NCI-H146 (cell line): Measurements from ENCODE around the gene BUD23.
"Not testable (repeated sequence)": the region's sequence is repeated elsewhere in the genome, so short reads cannot be mapped to it uniquely, and the experiment has no call there.

Source experiments
- DNase-seq: peaks from one replicate; lab custom pipeline; 2025; lab: John Stamatoyannopoulos, UW

The BUD23 gene

GRCh38 chr7:73668103-73668885 lies 15.1 kb upstream of the BUD23 start:
- peak; percentile 18 for DNase-seq

- DNase-seq = no peak
These were observed 14.5 kb upstream of the BUD23 start for GRCh38 chr7:73668886-73669230.

- DNase-seq = no peak
These were observed 14.1 kb upstream of the BUD23 start for GRCh38 chr7:73669288-73669701.

- no peak for DNase-seq
These were observed 13.5 kb upstream of the BUD23 start for GRCh38 chr7:73669858-73670385.

- no peak for DNase-seq
These were observed 12.1 kb upstream of the BUD23 start for GRCh38 chr7:73671322-73671661.

GRCh38 chr7:73671857-73672445 lies 11.4 kb upstream of the BUD23 start:
- no peak for DNase-seq

- no peak for DNase-seq
These were observed 8.8 kb upstream of the BUD23 start for GRCh38 chr7:73674468-73675124.

- DNase-seq = not testable (repeated sequence)
These were observed 7.3 kb upstream of the BUD23 start for GRCh38 chr7:73676062-73676461.

- no peak for DNase-seq
These were observed 4.5 kb upstream of the BUD23 start for GRCh38 chr7:73678862-73679261.

- DNase-seq = no peak
These were observed 3.7 kb upstream of the BUD23 start for GRCh38 chr7:73679709-73680108.

GRCh38 chr7:73680501-73680900 lies 2.9 kb upstream of the BUD23 start:
- DNase-seq = no peak

GRCh38 chr7:73681031-73681430 lies 2.4 kb upstream of the BUD23 start:
- no peak for DNase-seq

- DNase-seq = no peak
These were observed 697 bp upstream of the BUD23 start for GRCh38 chr7:73682745-73683055.

- DNase-seq = peak; percentile 26
These were observed 644 bp downstream of the BUD23 start for GRCh38 chr7:73683788-73684693.

- no peak for DNase-seq
These were observed 1.9 kb downstream of the BUD23 start for GRCh38 chr7:73685311-73685710.

GRCh38 chr7:73688288-73688687 lies 4.9 kb downstream of the BUD23 start:
- no peak for DNase-seq

- DNase-seq = no peak
These were observed 7.2 kb downstream of the BUD23 start for GRCh38 chr7:73690646-73691045.

GRCh38 chr7:73696372-73696771 lies 13.0 kb downstream of the BUD23 start:
- no peak for DNase-seq

GRCh38 chr7:73698410-73698809 lies 15.0 kb downstream of the BUD23 start:
- no peak for DNase-seq

GRCh38 chr7:73699370-73700068 lies 16.1 kb downstream of the BUD23 start:
- DNase-seq = no peak

GRCh38 chr7:73700069-73700423 lies 16.6 kb downstream of the BUD23 start:
- no peak for DNase-seq
